IPS DF 19.7 (cell line): Measurements from ENCODE around the gene TCF4.
A peak's percentile ranks its signal among the peaks of the same experiment; 100 is the strongest.

Source experiments
- DNase-seq: peaks from one replicate; pipeline ENCODE4 v3.0.0-alpha.2; 2013; ENCODE audit warnings: low read depth, low spot score

The TCF4 gene

GRCh38 chr18:55504808-55505207, 83.2 kb downstream of the TCF4 start:
- DNase-seq = no peak

- DNase-seq = no peak
Measured at GRCh38 chr18:55503167-55503820, 84.7 kb downstream of the TCF4 start.

GRCh38 chr18:55501982-55502710, 85.8 kb downstream of the TCF4 start:
- DNase-seq = no peak

- DNase-seq = no peak
Measured at GRCh38 chr18:55501579-55501978, 86.4 kb downstream of the TCF4 start.

GRCh38 chr18:55500316-55501086, 87.5 kb downstream of the TCF4 start:
- no peak for DNase-seq

DNA sequence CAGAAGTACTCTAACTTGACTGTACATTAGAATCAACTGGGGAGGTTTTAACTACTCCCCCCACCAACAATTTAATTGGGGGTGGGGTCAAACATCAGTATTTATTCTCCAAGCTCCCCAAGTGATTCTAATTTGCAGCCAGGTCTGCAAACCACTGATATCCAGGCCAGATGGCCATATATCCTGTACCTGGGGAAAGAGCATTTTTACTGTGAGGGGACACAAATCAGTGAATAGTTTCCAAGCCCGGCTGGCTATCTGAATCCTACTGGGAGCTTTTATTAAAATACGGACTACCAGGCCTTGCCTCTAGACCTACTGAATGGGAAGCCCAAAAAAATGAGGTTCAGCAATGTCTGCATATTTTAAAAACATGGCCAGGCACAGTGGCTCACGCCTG, 88.5 kb downstream of the TCF4 start:
- DNase-seq = no peak

- no peak for DNase-seq
Measured at GRCh38 chr18:55497825-55498403, 90.1 kb downstream of the TCF4 start.

DNA sequence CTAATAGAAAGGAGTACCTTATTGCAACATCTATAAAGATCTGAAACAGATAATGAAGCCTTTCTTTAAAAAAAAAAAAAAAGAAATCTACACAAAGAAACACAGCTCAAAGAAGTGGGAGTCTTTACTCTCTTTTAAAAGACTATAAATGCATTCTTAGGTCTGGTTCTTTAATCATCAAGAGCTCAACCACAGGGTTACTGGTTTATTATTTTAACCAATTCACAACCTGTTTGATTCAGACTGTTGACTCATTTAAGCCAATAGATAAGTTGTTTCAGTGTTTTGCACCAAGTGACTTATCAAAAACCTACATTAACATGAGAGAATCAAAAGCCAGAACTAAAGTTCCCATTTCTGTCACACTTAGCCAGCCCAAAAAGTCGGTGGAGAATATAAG, 93.1 kb downstream of the TCF4 start:
- no peak for DNase-seq

GRCh38 chr18:55494441-55494840, 93.6 kb downstream of the TCF4 start:
- DNase-seq = no peak

GRCh38 chr18:55491616-55492015, 96.4 kb downstream of the TCF4 start:
- no peak for DNase-seq

GRCh38 chr18:55489034-55489986, 98.7 kb downstream of the TCF4 start:
- no peak for DNase-seq

DNA sequence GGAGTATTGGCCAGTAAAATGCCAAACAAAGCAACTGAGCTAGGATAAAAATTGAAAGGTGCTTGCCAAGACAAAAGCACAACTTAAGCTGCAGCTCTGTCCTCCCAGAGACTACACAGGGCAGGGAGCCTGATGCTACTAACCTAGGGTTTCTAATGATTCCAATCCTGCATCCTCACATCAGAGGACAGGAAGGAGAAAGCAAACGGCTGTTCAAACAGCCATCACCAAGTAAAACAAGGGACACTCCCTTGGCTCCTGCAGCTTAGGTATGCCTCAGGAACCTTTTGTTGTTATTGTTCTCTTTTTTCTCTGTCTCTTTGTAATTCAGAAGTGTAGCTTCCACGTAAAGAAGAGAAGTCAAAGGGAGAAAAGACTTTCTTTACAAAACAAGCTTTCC, 99.5 kb downstream of the TCF4 start:
- DNase-seq = peak; percentile 91

DNA sequence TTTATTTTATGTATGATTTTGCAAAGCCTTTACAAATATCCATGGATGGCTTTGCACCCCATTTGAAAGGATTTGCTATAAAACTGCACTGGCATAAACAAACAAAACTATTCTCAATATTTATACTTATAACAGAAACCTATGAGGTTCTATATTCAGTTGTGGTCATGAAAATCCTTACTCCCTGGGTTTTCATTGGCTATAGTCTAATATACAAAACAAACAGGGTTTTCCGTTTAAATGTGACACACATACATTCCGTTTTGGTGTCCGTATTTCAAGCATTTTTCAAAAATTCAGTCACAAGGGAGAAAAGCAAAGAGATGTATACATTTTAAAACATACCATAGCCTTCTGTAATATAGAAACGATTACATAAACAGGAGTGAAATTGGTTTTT, 100.0 kb downstream of the TCF4 start:
- DNase-seq = no peak

GRCh38 chr18:55486936-55487335, 101.1 kb downstream of the TCF4 start:
- DNase-seq = no peak

DNA sequence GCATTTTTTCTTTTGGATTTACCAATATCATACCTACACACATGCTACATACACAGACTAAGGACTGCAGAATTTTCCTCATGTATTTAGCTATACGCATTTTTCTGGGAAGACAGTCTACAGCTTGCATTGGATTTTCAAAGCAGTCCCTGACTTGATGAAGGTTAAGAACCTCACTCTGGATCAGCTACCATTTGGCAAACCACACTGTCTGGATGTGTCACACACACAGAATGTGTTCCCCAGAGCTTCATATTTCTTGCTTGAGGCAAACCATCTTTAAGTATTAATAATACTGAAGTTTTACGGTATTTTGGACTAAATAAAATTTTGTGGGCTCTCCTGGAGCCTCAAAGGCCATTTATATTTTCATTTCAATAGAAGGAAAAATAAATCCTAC, 102.3 kb downstream of the TCF4 start:
- no peak for DNase-seq

GRCh38 chr18:55484773-55485172, 103.2 kb downstream of the TCF4 start:
- no peak for DNase-seq

DNA sequence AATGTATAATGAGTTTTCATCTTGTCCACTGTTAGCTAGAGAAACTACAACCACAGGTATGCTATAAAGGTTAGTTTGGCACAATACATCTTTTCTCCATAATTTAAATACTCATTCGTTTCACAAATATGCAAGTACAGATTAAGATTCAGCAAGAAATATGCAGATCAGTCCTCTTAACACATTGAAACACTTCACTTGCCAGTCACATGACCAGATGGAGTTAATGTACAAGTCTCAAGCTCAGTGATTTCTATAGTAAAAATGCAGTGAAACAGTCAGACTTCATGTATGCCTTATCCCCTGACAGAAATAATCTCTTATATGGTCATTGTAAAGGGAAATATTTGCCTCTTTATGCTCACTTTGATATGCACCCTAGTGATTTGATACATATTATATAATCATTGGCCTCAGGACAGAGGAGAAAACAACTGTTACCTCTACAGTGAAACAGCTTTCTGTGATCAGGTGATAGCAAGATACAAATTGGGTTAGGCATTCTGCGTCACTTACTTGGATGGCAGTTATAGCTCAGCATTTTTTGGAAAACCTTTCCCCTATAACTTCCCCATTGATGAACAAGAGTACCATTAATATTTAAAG, 104.6 kb downstream of the TCF4 start:
- no peak for DNase-seq

DNA sequence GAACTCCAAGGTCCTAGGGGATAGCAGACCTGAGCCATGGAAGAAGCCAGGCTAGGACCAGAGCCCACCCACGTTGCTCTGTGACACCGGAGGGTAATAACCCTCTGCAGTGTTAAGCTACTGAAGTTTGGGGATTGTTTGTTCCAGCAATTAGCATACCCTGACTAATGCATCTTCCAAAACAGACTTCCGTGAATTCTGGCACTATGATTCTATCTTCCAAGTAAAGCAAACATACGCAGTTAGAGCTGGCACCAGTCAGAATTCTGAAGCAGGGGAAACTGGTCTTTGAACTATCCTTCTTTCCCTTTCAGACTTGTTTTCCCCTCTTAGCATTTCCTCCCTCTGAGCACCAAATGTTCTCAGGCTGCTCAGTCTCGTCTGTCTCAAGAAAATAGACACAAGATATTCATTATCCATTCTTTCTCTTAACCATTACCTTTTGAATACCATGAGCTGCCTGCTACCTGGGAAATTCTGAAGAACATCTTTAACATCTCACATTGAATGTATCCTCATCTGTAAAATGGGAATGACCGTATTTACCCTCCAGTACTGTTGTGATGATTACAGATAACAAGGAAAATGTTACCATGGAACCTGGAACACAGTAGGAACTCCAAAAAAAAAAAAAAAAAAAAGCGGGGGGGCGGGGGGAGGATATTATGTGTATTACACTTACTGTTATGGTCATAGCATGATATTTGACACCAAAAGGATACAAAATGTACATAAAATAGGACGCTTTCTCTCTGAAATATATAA, 108.2 kb downstream of the TCF4 start:
- DNase-seq = no peak

DNA sequence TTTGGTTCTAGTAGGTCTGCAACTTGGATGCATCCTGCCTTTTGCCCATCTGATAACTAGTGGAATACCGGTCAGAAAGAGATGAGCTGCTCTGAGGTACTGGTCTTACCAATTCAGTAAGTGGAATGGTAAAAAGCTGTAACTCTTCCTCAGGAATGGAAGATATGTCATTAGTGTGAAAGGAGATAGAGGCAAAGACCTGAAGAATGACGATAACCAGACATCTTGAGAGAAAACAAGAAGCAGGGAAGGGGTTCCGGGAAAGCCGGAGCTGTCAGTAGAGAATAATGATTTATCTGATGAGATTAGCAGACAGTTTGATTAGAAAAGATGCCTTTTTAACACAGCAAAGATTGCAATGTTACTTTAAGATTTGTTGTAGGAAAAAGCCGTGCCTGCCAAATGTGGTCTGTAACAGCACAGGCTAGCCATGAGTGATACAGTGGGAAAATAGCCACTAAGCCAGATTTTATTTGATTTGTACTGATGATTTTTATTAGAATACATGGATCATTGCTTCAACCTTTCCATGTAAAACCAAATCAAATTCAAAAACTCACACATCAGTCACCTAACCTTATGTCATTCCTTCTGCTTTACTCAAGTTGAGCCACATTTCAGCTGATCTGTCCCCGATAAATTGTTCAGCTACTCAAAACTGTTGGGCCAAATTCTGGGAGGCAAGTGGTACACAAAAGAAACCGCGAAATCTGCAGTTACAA, 110.0 kb downstream of the TCF4 start:
- DNase-seq = no peak
